Activated naive CD4-positive, alpha-beta T cell treated with anti-CD3 and anti-CD28 coated beads, Interleukin-2, amount 50 U/mL, for 72 hours (primary cell): ENCODE data around the gene C14orf180. TPM values are rescaled to one million over a fixed set of nuclear protein-coding genes. Genes with fewer than 3 reads are reported as not detected.

ENCODE experiments used
- ATAC-seq, 2 donors: fragments of 150-1000 bp; cut with Tn5 transposase; 2 replicates each; pipeline ENCODE4 v1.10.0; 2021; ENCODE audit warnings: mild to moderate bottlenecking in 2 of 2, moderate library complexity in 2 of 2
- DNase-seq, 2 donors: peaks; one replicate each; pipeline ENCODE4 v3.0.0; 2021 to 2022; ENCODE audit warnings: low spot score in 2 of 2
- H3K27ac Mint-ChIP-seq, 2 donors: one replicate each; pipeline ENCODE4 v1.8.0; 2022; ENCODE audit warnings: mild to moderate bottlenecking in 2 of 2, mixed read lengths in 2 of 2
- H3K36me3 Mint-ChIP-seq, 2 donors: one replicate each; pipeline ENCODE4 v1.8.0; 2022; ENCODE audit warnings: mixed read lengths in 2 of 2
- H3K9me3 Mint-ChIP-seq, 2 donors: one replicate each; pipeline ENCODE4 v1.8.0; 2022; ENCODE audit warnings: mixed read lengths in 2 of 2
- total RNA-seq, 2 donors: library from RNA; stranded (reverse); gene quantifications; one replicate each; pipeline ENCODE4 v1.2.3, GENCODE V29; 2022

The C14orf180 gene
- total RNA-seq, 2 donors from 2014 or later: not detected

DNA sequence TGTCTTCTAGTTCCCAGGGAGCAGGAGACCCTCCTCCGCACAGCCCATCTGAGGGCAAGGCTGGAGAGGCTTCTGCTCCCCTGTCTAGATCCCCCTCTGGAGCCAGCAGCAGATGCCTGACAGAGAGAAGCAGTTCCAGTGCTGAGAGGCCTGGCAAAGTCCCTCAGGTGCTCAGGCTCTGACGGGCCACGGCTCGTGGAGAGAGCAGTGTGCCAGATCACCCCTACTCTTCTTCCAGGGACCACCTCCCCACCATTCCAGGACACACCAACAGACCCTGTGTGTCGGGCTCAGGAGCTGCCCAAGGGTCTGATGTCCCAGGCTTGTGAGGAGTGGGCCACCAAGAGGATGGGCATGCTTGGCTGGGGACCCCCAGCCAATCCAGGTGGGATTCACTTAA is 22.5 kb upstream of the C14orf180 start:
- Mint-ChIP-seq H3K36me3 (no peaks in the 10 kb centered on the region), H3K27ac (no peak overlapping the region), H3K9me3 (no peaks in the 10 kb centered on the region)
- DNase-seq (no peak), ATAC-seq (no peak)

GRCh38 chr14:104557766-104558165 is 21.8 kb upstream of the C14orf180 start:
- ATAC-seq (no peak), DNase-seq (no peak)
- H3K27ac Mint-ChIP-seq: no peak overlapping the region
- no peaks in the 10 kb centered on the region for H3K36me3 Mint-ChIP-seq
- H3K9me3 Mint-ChIP-seq: no peaks in the 10 kb centered on the region

GRCh38 chr14:104558231-104559027 is 21.1 kb upstream of the C14orf180 start:
- H3K27ac Mint-ChIP-seq: no peak overlapping the region
- no peak for DNase-seq
- no peaks in the 10 kb centered on the region for H3K9me3 Mint-ChIP-seq
- H3K36me3 Mint-ChIP-seq: no peaks in the 10 kb centered on the region
- ATAC-seq: no peak

DNA sequence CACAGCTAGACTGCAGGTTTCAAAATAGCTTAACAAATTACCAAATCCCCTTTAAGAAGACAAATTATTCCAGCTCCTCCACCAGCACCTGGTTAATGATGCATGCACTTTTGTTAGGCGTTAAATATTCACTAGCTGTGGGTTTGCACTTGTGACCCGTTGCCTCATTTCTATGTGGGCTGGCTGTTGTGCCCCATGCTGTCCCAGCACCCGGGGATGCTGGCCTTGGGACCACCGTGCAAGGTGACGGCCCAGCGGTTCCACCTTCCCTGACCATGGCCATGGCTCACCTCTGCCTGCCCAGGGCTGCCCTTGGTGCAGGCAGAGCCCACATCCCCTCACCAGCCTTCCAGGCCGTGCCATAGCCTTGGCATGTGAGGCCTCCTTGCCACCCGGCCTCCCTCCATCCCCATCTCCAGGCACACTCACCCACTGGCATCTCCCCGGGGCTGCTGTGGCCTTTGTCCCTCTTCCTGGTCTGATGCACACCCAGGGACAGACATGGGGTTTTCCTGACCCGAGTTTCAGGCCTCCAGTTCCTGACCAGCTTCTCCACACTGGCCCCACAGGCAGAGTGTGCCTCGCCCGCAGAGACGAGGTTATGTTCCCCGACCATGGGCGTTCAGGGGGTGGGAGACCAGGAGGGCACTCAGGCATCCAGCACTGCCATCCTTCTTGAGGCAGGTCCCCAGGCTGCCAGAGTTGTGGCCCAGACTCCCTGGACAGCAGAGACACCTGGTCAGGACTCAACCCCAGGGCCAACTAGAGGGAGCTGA is 20.3 kb upstream of the C14orf180 start:
- no peaks in the 10 kb centered on the region for H3K9me3 Mint-ChIP-seq
- ATAC-seq (no peak), DNase-seq (no peak)

GRCh38 chr14:104559804-104560585 is 19.6 kb upstream of the C14orf180 start:
- no peak overlapping the region for H3K27ac Mint-ChIP-seq
- H3K36me3 Mint-ChIP-seq: no peaks in the 10 kb centered on the region
- DNase-seq (no peak), ATAC-seq (no peak)
- H3K9me3 Mint-ChIP-seq: no peaks in the 10 kb centered on the region

More for the DNA sequence above, 20.3 kb upstream of the C14orf180 start:
- Mint-ChIP-seq H3K36me3 (no peaks in the 10 kb centered on the region), H3K27ac (no peak overlapping the region)

GRCh38 chr14:104560586-104560945 is 19.0 kb upstream of the C14orf180 start:
- ATAC-seq: no peak
- DNase-seq: no peak
- Mint-ChIP-seq H3K9me3 (no peaks in the 10 kb centered on the region), H3K36me3 (no peaks in the 10 kb centered on the region), H3K27ac (no peak overlapping the region)

DNA sequence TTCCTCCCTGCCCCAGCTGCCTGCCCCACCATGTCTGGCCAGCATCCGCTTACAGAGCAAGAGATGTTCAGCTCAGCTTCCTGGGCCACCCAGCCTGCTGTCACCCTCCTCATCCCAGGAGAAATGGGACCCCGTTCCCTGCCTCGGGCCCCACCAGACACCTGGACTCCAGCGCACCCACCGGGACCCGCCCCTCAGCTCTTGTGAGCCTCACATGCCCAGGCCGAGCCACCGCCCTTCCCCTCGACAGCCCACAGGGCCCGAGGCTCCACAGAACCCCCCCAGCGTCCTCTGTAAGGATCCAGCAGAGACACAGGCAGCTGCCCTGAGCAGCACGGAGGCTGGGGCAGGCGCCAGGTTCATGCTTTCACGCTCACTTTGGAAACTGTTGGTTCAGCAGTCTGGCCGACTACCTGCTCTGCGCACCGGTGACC is 18.4 kb upstream of the C14orf180 start:
- H3K36me3 Mint-ChIP-seq: no peaks in the 10 kb centered on the region
- DNase-seq (no peak), ATAC-seq (no peak)
- H3K27ac Mint-ChIP-seq: no peak overlapping the region
- H3K9me3 Mint-ChIP-seq: no peaks in the 10 kb centered on the region

DNA sequence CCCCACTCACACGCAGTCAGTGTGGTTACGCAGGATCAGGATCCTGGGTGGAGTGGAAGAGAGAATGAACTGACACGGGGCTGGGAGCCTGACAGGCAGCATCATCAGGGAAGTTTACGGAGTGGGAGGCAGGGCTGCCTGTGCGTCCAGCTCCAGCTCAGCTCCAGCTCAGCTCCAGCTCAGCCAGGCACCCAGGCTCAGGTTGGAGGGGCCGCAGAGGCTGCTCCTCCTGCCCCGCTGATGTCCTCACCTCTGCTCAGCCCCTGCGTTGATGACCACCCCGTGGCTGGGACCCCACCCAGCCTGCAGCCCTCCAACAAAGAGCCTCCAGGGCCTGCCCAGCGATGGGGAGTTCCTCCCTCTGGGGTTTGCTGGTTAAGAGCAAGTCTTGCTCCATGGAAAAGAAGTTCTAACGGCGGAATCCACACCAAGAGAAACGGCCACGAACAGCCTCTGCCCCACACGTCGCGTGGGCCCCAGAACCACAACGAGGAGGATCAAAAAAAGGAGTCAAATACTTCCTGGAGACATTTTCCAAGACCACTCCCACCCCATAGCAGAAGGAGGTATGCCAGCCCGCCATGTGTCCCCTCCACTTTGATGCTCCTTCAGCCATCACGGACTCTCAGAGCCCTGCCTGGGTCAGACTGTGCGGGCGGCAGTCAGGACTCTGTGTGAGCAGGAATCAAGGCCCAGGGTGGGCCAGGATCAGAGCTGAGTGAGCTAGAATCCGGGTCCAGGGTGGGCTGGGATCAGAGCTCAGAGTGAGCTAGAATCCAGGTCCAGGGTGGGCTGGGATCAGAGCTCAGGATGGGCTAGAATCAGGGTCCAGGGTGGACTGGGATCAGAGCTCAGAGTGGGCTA is 17.7 kb upstream of the C14orf180 start:
- no peak overlapping the region for H3K27ac Mint-ChIP-seq
- H3K9me3 Mint-ChIP-seq: no peaks in the 10 kb centered on the region
- ATAC-seq (no peak), DNase-seq (no peak)
- H3K36me3 Mint-ChIP-seq: no peaks in the 10 kb centered on the region

GRCh38 chr14:104562606-104563005 is 17.0 kb upstream of the C14orf180 start:
- Mint-ChIP-seq H3K36me3 (no peaks in the 10 kb centered on the region), H3K9me3 (no peaks in the 10 kb centered on the region), H3K27ac (no peak overlapping the region)
- DNase-seq (no peak), ATAC-seq (no peak)

DNA sequence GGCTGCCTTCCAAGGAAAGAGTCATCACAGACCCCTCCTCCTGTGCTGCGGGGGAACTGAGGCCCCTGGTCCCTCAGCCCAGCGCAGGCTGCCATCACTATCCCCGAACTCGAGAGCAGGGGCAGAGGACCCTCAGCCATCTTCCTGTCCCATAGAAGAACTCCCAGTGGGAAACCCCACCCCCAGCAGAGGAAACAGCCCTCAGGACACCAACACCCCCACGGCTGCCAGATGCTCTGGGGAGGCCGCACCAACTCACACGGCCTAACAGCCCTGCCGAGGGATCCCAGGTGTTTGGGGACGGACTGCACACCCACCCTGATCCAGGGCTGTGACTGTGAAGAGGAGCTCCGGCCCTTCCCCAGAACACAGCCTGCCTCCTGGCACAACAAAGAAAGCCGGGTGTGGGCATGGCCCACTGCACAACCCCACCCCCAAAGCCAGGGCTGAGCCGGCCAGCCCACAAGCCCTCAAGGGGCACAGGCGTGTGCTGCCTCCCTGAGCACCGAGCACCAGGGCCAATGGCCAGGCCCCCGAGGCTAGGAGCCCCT is 16.3 kb upstream of the C14orf180 start:
- H3K36me3 Mint-ChIP-seq: no peaks in the 10 kb centered on the region
- DNase-seq: no peak
- H3K27ac Mint-ChIP-seq: no peak overlapping the region
- no peak for ATAC-seq
- no peaks in the 10 kb centered on the region for H3K9me3 Mint-ChIP-seq

GRCh38 chr14:104563742-104564615 is 15.6 kb upstream of the C14orf180 start:
- H3K9me3 Mint-ChIP-seq: no peaks in the 10 kb centered on the region
- ATAC-seq: peak; percentile 77 to 84
- H3K36me3 Mint-ChIP-seq: no peaks in the 10 kb centered on the region
- peak; percentile 61 to 74 for DNase-seq
- no peak overlapping the region for H3K27ac Mint-ChIP-seq

DNA sequence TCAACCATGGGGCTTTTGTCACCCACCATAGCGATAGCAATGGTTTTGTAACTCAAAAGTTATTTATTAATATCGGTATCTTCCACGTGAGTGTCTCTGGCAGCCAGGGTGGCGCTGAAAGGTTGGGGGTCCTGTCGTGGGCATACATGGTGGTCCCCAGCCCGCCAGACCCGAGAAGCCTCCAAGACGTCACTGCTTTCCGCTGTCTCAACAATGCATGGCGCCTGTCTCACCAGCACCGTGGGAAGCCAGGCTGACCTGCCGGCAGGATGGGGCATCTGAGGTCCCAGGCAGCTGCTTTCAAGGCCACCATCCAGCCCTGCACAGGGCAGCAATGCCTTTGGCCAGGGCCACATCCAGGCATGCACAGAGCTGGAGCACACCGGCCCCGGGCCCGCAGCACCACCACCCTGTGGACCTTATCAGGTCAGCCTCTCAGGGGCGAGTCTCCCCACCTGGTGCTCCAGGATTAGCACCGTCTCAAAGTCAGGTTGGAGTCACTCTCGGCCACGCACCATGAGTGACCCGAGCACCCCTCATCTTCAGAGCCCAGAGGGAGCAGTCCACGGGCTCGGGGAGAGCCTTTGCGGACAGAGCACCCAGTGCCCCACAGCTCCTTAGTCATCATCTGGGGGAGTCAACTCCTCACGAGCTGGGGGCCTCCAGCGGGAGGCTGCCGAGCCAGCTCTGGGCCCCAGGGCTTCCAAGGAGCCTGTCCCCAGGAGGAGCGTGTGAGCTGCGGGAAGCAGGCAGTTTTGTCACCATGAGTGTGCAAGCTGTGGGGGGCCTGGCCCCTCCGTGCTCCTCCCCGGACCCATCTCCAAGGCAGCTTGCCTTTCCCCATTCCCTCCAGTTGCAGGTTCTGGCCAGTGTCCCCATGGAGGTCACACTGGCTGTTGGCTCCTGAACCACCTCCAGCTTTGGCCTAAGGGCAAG is 14.6 kb upstream of the C14orf180 start:
- Mint-ChIP-seq H3K27ac (no peak overlapping the region), H3K36me3 (no peaks in the 10 kb centered on the region), H3K9me3 (no peaks in the 10 kb centered on the region)
- ATAC-seq (no peak), DNase-seq (no peak)

DNA sequence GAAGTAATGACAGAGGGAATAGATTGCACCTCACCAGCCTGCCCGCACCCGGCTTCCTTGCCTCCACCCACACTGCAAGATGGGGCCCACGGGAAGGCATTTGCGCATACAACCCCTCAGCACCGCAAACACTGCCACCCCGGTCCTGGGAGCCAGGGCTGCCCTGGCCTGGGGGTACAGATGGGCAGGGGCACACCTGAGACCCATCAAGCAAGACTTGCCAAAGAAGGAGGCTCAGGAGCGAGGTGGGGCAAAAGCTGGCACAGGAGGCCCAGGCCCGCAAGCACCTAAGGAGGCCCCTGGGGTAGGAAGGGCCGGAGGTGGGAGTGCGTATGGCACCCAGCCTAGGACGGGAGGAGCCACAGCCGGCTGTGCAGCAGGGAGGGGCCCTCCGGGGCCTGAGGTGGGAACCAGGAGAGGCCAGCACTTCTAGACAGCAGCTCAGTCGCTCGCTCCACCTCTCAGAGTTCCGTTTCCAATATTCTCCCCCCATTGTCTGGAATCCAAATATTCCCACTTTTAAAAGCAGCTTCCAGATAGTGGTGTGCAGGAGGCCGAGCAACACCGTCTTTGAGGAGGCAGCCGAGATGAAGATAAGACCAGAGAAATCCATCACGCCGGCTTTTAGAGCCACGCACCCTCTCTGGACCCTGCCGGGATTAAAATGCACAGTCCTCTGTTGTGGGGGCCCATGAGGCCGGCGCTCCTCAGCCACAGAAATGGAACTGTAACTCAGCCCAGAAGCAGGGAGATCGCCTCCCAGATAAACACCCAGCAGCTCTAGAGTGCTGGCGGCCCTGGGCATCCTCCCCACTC is 12.2 kb upstream of the C14orf180 start:
- Mint-ChIP-seq H3K9me3 (no peaks in the 10 kb centered on the region), H3K27ac (no peak overlapping the region), H3K36me3 (no peaks in the 10 kb centered on the region)
- ATAC-seq: no peak
- DNase-seq: no peak

DNA sequence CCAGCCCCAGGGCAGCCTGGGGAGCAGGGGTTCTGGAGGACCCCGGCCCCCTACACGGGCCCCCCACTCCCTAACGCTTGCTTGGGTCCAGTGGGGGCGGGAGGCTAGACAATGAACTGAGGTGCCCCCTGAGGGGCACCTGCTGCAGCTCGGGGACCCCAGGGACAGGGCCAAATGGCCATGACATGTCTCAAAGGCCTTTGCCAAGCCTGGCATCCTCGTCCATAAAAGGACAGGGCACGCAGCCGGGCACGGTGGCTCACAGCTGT is 11.7 kb upstream of the C14orf180 start:
- no peaks in the 10 kb centered on the region for H3K36me3 Mint-ChIP-seq
- H3K27ac Mint-ChIP-seq: no peak overlapping the region
- H3K9me3 Mint-ChIP-seq: no peaks in the 10 kb centered on the region
- DNase-seq (no peak), ATAC-seq (no peak)
